Measurements from ENCODE around the gene NOP56. TPM values are rescaled to one million over a fixed set of nuclear protein-coding genes. Genes with fewer than 3 reads are reported as not detected.
"Not testable (repeated sequence)": the region's sequence is repeated elsewhere in the genome, so short reads cannot be mapped to it uniquely, and the experiment has no call there.

NOP56 gene
- total RNA-seq, 2 donors from 2014 or later, result 254 to 274 TPM

GRCh38 chr20:2694519-2694918 is 42.1 kb downstream of the NOP56 start:
- H3K27me3 Mint-ChIP-seq, result peaks cover 60% of the 10 kb centered on the region
- DNase-seq (no peak), ATAC-seq (no peak)
- H3K9me3 ChIP-seq (ENCODE audit: control insufficient read depth, low read length, poor library complexity, severe bottlenecking), result no peaks in the 10 kb centered on the region
- H3K4me1 Mint-ChIP-seq, result peaks cover 17% of the 10 kb centered on the region
- H3K27ac Mint-ChIP-seq, result peak overlapping the region; percentile 11
- H3K4me3 Mint-ChIP-seq, result no peak overlapping the region
- peaks cover 12% of the 10 kb centered on the region for H3K36me3 Mint-ChIP-seq (ENCODE audit: low read depth)

- Mint-ChIP-seq H3K36me3 (ENCODE audit: low read depth) (peaks cover 12% of the 10 kb centered on the region), H3K27ac (peak overlapping the region; percentile 11), H3K4me3 (peak overlapping the region; percentile 71), H3K4me1 (peaks cover 17% of the 10 kb centered on the region), H3K27me3 (peaks cover 58% of the 10 kb centered on the region)
- no peak for DNase-seq
- ATAC-seq, result no peak
- no peaks in the 10 kb centered on the region for H3K9me3 ChIP-seq (ENCODE audit: control insufficient read depth, low read length, poor library complexity, severe bottlenecking)
Measured at GRCh38 chr20:2695206-2695983, 43.0 kb downstream of the NOP56 start.

GRCh38 chr20:2695984-2696525 is 43.6 kb downstream of the NOP56 start:
- not testable (repeated sequence) for H3K4me3 Mint-ChIP-seq; DNase-seq; ATAC-seq; H3K27ac Mint-ChIP-seq; H3K9me3 ChIP-seq (ENCODE audit: control insufficient read depth, low read length, poor library complexity, severe bottlenecking)
- H3K36me3 Mint-ChIP-seq (ENCODE audit: low read depth), result peaks cover 10% of the 10 kb centered on the region
- H3K27me3 Mint-ChIP-seq, result peaks cover 57% of the 10 kb centered on the region
- H3K4me1 Mint-ChIP-seq, result peaks cover 12% of the 10 kb centered on the region

- Mint-ChIP-seq H3K4me1 (peaks cover 6% of the 10 kb centered on the region), H3K36me3 (ENCODE audit: low read depth) (peaks cover 6% of the 10 kb centered on the region), H3K27me3 (peaks cover 56% of the 10 kb centered on the region), H3K4me3 (no peak overlapping the region), H3K27ac (no peak overlapping the region)
- ATAC-seq (no peak), DNase-seq (no peak)
- H3K9me3 ChIP-seq (ENCODE audit: control insufficient read depth, low read length, poor library complexity, severe bottlenecking), result no peaks in the 10 kb centered on the region
Measured at GRCh38 chr20:2696646-2697045, 44.2 kb downstream of the NOP56 start.

GRCh38 chr20:2697768-2698167 is 45.3 kb downstream of the NOP56 start:
- no peak for DNase-seq
- ATAC-seq, result no peak
- no peak overlapping the region for H3K4me3 Mint-ChIP-seq

GRCh38 chr20:2698186-2698817 is 45.9 kb downstream of the NOP56 start:
- Mint-ChIP-seq H3K27ac (no peak overlapping the region), H3K27me3 (peaks cover 51% of the 10 kb centered on the region), H3K4me1 (no peaks in the 10 kb centered on the region), H3K4me3 (no peak overlapping the region), H3K36me3 (ENCODE audit: low read depth) (peaks cover 3% of the 10 kb centered on the region)
- ATAC-seq, result no peak
- no peak for DNase-seq
- no peaks in the 10 kb centered on the region for H3K9me3 ChIP-seq (ENCODE audit: control insufficient read depth, low read length, poor library complexity, severe bottlenecking)

More at GRCh38 chr20:2697768-2698167, 45.3 kb downstream of the NOP56 start:
- H3K9me3 ChIP-seq (ENCODE audit: control insufficient read depth, low read length, poor library complexity, severe bottlenecking), result no peaks in the 10 kb centered on the region
- Mint-ChIP-seq H3K27ac (no peak overlapping the region), H3K4me1 (no peaks in the 10 kb centered on the region), H3K27me3 (peaks cover 51% of the 10 kb centered on the region), H3K36me3 (ENCODE audit: low read depth) (peaks cover 3% of the 10 kb centered on the region)

- no peak for DNase-seq
- H3K27ac Mint-ChIP-seq, result no peak overlapping the region
- no peak overlapping the region for H3K4me3 Mint-ChIP-seq
- peaks cover 3% of the 10 kb centered on the region for H3K36me3 Mint-ChIP-seq (ENCODE audit: low read depth)
- no peak for ATAC-seq
- H3K27me3 Mint-ChIP-seq, result peaks cover 51% of the 10 kb centered on the region
- no peaks in the 10 kb centered on the region for H3K4me1 Mint-ChIP-seq
- no peaks in the 10 kb centered on the region for H3K9me3 ChIP-seq (ENCODE audit: control insufficient read depth, low read length, poor library complexity, severe bottlenecking)
Measured at GRCh38 chr20:2698912-2699311, 46.5 kb downstream of the NOP56 start.

GRCh38 chr20:2699775-2700413 is 47.5 kb downstream of the NOP56 start:
- Mint-ChIP-seq H3K36me3 (ENCODE audit: low read depth) (peaks cover 6% of the 10 kb centered on the region), H3K4me3 (no peak overlapping the region), H3K27ac (no peak overlapping the region), H3K27me3 (peaks cover 49% of the 10 kb centered on the region), H3K4me1 (no peaks in the 10 kb centered on the region)
- DNase-seq (no peak), ATAC-seq (no peak)
- no peaks in the 10 kb centered on the region for H3K9me3 ChIP-seq (ENCODE audit: control insufficient read depth, low read length, poor library complexity, severe bottlenecking)

GRCh38 chr20:2700913-2701620 is 48.6 kb downstream of the NOP56 start:
- Mint-ChIP-seq H3K4me3 (no peak overlapping the region), H3K27ac (no peak overlapping the region), H3K27me3 (peaks cover 38% of the 10 kb centered on the region), H3K4me1 (no peaks in the 10 kb centered on the region), H3K36me3 (ENCODE audit: low read depth) (peaks cover 3% of the 10 kb centered on the region)
- H3K9me3 ChIP-seq (ENCODE audit: control insufficient read depth, low read length, poor library complexity, severe bottlenecking), result no peaks in the 10 kb centered on the region
- DNase-seq (no peak), ATAC-seq (no peak)

- Mint-ChIP-seq H3K27ac (no peak overlapping the region), H3K4me3 (no peak overlapping the region), H3K4me1 (no peaks in the 10 kb centered on the region), H3K36me3 (ENCODE audit: low read depth) (peaks cover 3% of the 10 kb centered on the region), H3K27me3 (peaks cover 32% of the 10 kb centered on the region)
- H3K9me3 ChIP-seq (ENCODE audit: control insufficient read depth, low read length, poor library complexity, severe bottlenecking), result no peaks in the 10 kb centered on the region
- ATAC-seq (no peak), DNase-seq (no peak)
Measured at GRCh38 chr20:2701671-2702081, 49.2 kb downstream of the NOP56 start.

GRCh38 chr20:2703716-2704475 is 51.5 kb downstream of the NOP56 start:
- Mint-ChIP-seq H3K4me3 (no peak overlapping the region), H3K27me3 (peaks cover 30% of the 10 kb centered on the region), H3K27ac (no peak overlapping the region), H3K4me1 (no peaks in the 10 kb centered on the region), H3K36me3 (ENCODE audit: low read depth) (peaks cover 3% of the 10 kb centered on the region)
- ATAC-seq, result no peak
- DNase-seq, result no peak
- H3K9me3 ChIP-seq (ENCODE audit: control insufficient read depth, low read length, poor library complexity, severe bottlenecking), result no peaks in the 10 kb centered on the region

- ATAC-seq (no peak), DNase-seq (no peak)
- Mint-ChIP-seq H3K27ac (no peak overlapping the region), H3K27me3 (peaks cover 27% of the 10 kb centered on the region), H3K4me3 (no peak overlapping the region), H3K36me3 (ENCODE audit: low read depth) (peaks cover 3% of the 10 kb centered on the region), H3K4me1 (no peaks in the 10 kb centered on the region)
- no peaks in the 10 kb centered on the region for H3K9me3 ChIP-seq (ENCODE audit: control insufficient read depth, low read length, poor library complexity, severe bottlenecking)
Measured at GRCh38 chr20:2705931-2706645, 53.7 kb downstream of the NOP56 start.

All from T-helper 17 cell (primary cell).